Caco-2 (cell line): ENCODE data around the gene FLT1. TPM values are rescaled to one million over a fixed set of nuclear protein-coding genes. Genes with fewer than 3 reads are reported as not detected.
A peak's percentile ranks its signal among the peaks of the same experiment; 100 is the strongest.

ENCODE experiments used
- BruUV-seq: library from RNA; stranded (reverse); fragments of 400-500 nt; replicated peaks from 2 replicates; lab custom pipeline; 2021; lab: Mats Ljungman, UMichigan
- CTCF ChIA-PET: fragments of 300-600 bp; sonication (Branson Sonifier 250); formaldehyde crosslinking; loops from one replicate; lab custom pipeline; 2022; ENCODE audit warnings: antibody characterized with exemption; lab: Charles Lee
- POLR2A ChIA-PET: fragments of 300-600 bp; sonication (Branson Sonifier 250); formaldehyde crosslinking; loops from one replicate; lab custom pipeline; 2022; ENCODE audit warnings: antibody characterized with exemption; lab: Charles Lee
- DNase-seq, 2 experiments: peaks; one replicate each; pipeline versions ENCODE4 v3.0.0 to v3.0.0-alpha.2; 2020 to 2022
- H3K27me3 ChIP-seq: replicated peaks from 2 replicates; pipeline ENCODE4 v1.6.0; 2011; ENCODE audit warnings: low read length; ENCODE audit not compliant: control insufficient read depth, insufficient read depth
- H3K36me3 ChIP-seq: 2 replicates; pipeline ENCODE4 v1.5.1; 2011; ENCODE audit warnings: low read length; ENCODE audit not compliant: control insufficient read depth, insufficient read depth
- H3K4me1 ChIP-seq: fragments of 250-450 bp; sonication (Bioruptor Pico); 2 replicates; pipeline ENCODE4 v1.5.1; 2020; ENCODE audit warnings: mild to moderate bottlenecking
- H3K4me3 ChIP-seq: 2 replicates; pipeline ENCODE4 v1.5.1; 2011; ENCODE audit warnings: low read depth, mild to moderate bottlenecking, control low read depth, low read length
- H3K9me3 ChIP-seq: fragments of 250-450 bp; sonication (Bioruptor Pico); 2 replicates; pipeline ENCODE4 v1.5.1; 2020; ENCODE audit warnings: mild to moderate bottlenecking, moderate library complexity
- H3K27ac Mint-ChIP-seq: one replicate; pipeline ENCODE4 v1.8.0; 2022; ENCODE audit warnings: mixed read lengths; ENCODE audit not compliant: unreplicated experiment
- H3K27me3 Mint-ChIP-seq: one replicate; pipeline ENCODE4 v1.8.0; 2022; ENCODE audit warnings: mixed read lengths; ENCODE audit not compliant: insufficient read depth, unreplicated experiment
- H3K36me3 Mint-ChIP-seq: one replicate; pipeline ENCODE4 v1.8.0; 2022; ENCODE audit warnings: mild to moderate bottlenecking, mixed read lengths; ENCODE audit not compliant: insufficient read depth, unreplicated experiment
- H3K4me1 Mint-ChIP-seq: one replicate; pipeline ENCODE4 v1.8.0; 2022; ENCODE audit warnings: low read depth, mixed read lengths; ENCODE audit not compliant: unreplicated experiment
- H3K4me3 Mint-ChIP-seq: one replicate; pipeline ENCODE4 v1.8.0; 2022; ENCODE audit warnings: mild to moderate bottlenecking, moderate library complexity, mixed read lengths; ENCODE audit not compliant: unreplicated experiment
- H3K9me3 Mint-ChIP-seq: one replicate; pipeline ENCODE4 v1.8.0; 2022; ENCODE audit warnings: mixed read lengths; ENCODE audit not compliant: unreplicated experiment
- CTCF ChIP-seq, 2 experiments: fragments of 200-600 bp in 1 of 2; IDR thresholded peaks; 1 replicate in 1 of 2; 2 replicates in 1 of 2; pipeline versions ENCODE4 v1.5.1 to v1.8.0; 2011 to 2022; ENCODE audit warnings: antibody characterized with exemption in 1 of 2, control low read depth in 1 of 2, inconsistent platforms in 1 of 2, low read depth in 1 of 2, low read length in 1 of 2, mild to moderate bottlenecking in 1 of 2, moderate library complexity in 1 of 2; ENCODE audit not compliant: insufficient read depth in 1 of 2, severe bottlenecking in 1 of 2, unreplicated experiment in 1 of 2
- intact Hi-C: fragments of 100-400 bp; cut with micrococcal nuclease; formaldehyde crosslinking; loops from one replicate; pipeline ENCODE4 v1.10.0; 2022; ENCODE audit not compliant: unreplicated experiment
- total RNA-seq: library from RNA; stranded (reverse); gene quantifications from 2 replicates; pipeline ENCODE4 v1.2.3, GENCODE V29; 2022

FLT1 gene
- total RNA-seq, 1 experiment from 2014 or later = 0.66 TPM

GRCh38 chr13:28493740-28494503 lies 1.0 kb downstream of the FLT1 start:
- H3K4me1 ChIP-seq = peaks cover 9% of the 10 kb centered on the region; the same call in 1 of the 2 replicates
- Mint-ChIP-seq H3K9me3 (no peaks in the 10 kb centered on the region), H3K4me3 (peak overlapping the region; percentile 71), H3K27ac (no peak overlapping the region), H3K4me1 (no peaks in the 10 kb centered on the region), H3K36me3 (no peaks in the 10 kb centered on the region), H3K27me3 (peaks cover 27% of the 10 kb centered on the region)
- H3K36me3 ChIP-seq = no peaks in the 10 kb centered on the region
- TF ChIP-seq CTCF (IDR thresholded peaks at IDR 0.05; ENCODE audit: insufficient read depth in 1 of 2, low read depth in 1 of 2, low read length in 1 of 2, severe bottlenecking in 1 of 2, unreplicated experiment in 1 of 2) = no peak
- CTCF ChIA-PET = interaction anchor here (1.4 kb wide), 1 partner anchor 170 kb away, joined by 4 read pairs; no protein-coding TSS in a partner anchor
- intact Hi-C loops = no loop called here
- peaks cover 12% of the 10 kb centered on the region for H3K27me3 ChIP-seq
- no peaks in the 10 kb centered on the region for H3K9me3 ChIP-seq
- H3K4me3 ChIP-seq = peak overlapping the region; percentile 49
- no peak for DNase-seq
- POLR2A ChIA-PET = no interaction called here
- BruUV-seq = no TSS peak

GRCh38 chr13:28492569-28493367 lies 2.2 kb downstream of the FLT1 start:
- Histone ChIP-seq H3K27me3 (peaks cover 12% of the 10 kb centered on the region), H3K9me3 (no peaks in the 10 kb centered on the region), H3K4me3 (no peak overlapping the region), H3K4me1 (peaks cover 9% of the 10 kb centered on the region; the same call in 1 of the 2 replicates), H3K36me3 (no peaks in the 10 kb centered on the region)
- intact Hi-C loops = no loop called here
- peaks cover 25% of the 10 kb centered on the region for H3K27me3 Mint-ChIP-seq
- no peak for TF ChIP-seq CTCF (IDR thresholded peaks at IDR 0.05; ENCODE audit: insufficient read depth in 1 of 2, low read depth in 1 of 2, low read length in 1 of 2, severe bottlenecking in 1 of 2, unreplicated experiment in 1 of 2)
- DNase-seq = no peak
- H3K4me1 Mint-ChIP-seq = no peaks in the 10 kb centered on the region
- no peak overlapping the region for H3K27ac Mint-ChIP-seq
- ChIA-PET CTCF (no interaction called here), POLR2A (no interaction called here)
- BruUV-seq = no TSS peak
- H3K4me3 Mint-ChIP-seq = no peak overlapping the region
- no peaks in the 10 kb centered on the region for H3K9me3 Mint-ChIP-seq
- no peaks in the 10 kb centered on the region for H3K36me3 Mint-ChIP-seq

GRCh38 chr13:28490061-28490460 lies 4.9 kb downstream of the FLT1 start:
- intact Hi-C loops = no loop called here
- Mint-ChIP-seq H3K4me3 (no peak overlapping the region), H3K9me3 (no peaks in the 10 kb centered on the region), H3K4me1 (no peaks in the 10 kb centered on the region), H3K27me3 (peaks cover 18% of the 10 kb centered on the region), H3K27ac (no peak overlapping the region), H3K36me3 (no peaks in the 10 kb centered on the region)
- BruUV-seq = no TSS peak
- TF ChIP-seq CTCF (IDR thresholded peaks at IDR 0.05; ENCODE audit: insufficient read depth in 1 of 2, low read depth in 1 of 2, low read length in 1 of 2, severe bottlenecking in 1 of 2, unreplicated experiment in 1 of 2) = no peak
- Histone ChIP-seq H3K4me3 (no peak overlapping the region), H3K9me3 (no peaks in the 10 kb centered on the region), H3K27me3 (peaks cover 7% of the 10 kb centered on the region), H3K4me1 (peaks cover 9% of the 10 kb centered on the region; the same call in 1 of the 2 replicates), H3K36me3 (no peaks in the 10 kb centered on the region)
- ChIA-PET POLR2A (no interaction called here), CTCF (no interaction called here)
- DNase-seq = no peak
